T-helper 1 cell treated with Interleukin-12 subunit alpha and Interleukin-12 subunit beta and Interleukin-4 antibody, amounts not matched to agents 30 ng/mL and 1 ng/mL, for 36 hours (primary cell): ENCODE data around the gene PRIM2. TPM values are rescaled to one million over a fixed set of nuclear protein-coding genes. Genes with fewer than 3 reads are reported as not detected.
"Not testable (repeated sequence)": the region's sequence is repeated elsewhere in the genome, so short reads cannot be mapped to it uniquely, and the experiment has no call there.

ENCODE experiments used
- intact Hi-C: fragments of 100-400 bp; cut with micrococcal nuclease; formaldehyde crosslinking; loops from one replicate; pipeline ENCODE4 v1.15.1; 2024
- total RNA-seq: library from RNA; stranded (reverse); gene quantifications from 2 replicates; pipeline ENCODE4 v1.2.3, GENCODE V29; 2022

Gene PRIM2
- total RNA-seq, 1 donor from 2014 or later, result 34.9 TPM

- intact Hi-C loops, result not testable (repeated sequence)
Measured at GRCh38 chr6:57500368-57501021, 183.1 kb downstream of the PRIM2 start.

GRCh38 chr6:57502387-57502786 lies 185.0 kb downstream of the PRIM2 start:
- intact Hi-C loops, result not testable (repeated sequence)

GRCh38 chr6:57505251-57505650 lies 187.8 kb downstream of the PRIM2 start:
- intact Hi-C loops, result not testable (repeated sequence)

- intact Hi-C loops, result not testable (repeated sequence)
Measured at GRCh38 chr6:57510390-57510789, 193.0 kb downstream of the PRIM2 start.

- intact Hi-C loops, result not testable (repeated sequence)
Measured at GRCh38 chr6:57515171-57515570, 197.7 kb downstream of the PRIM2 start.

- intact Hi-C loops, result not testable (repeated sequence)
Measured at GRCh38 chr6:57515845-57516244, 198.4 kb downstream of the PRIM2 start.

- intact Hi-C loops, result not testable (repeated sequence)
Measured at GRCh38 chr6:57516776-57517175, 199.3 kb downstream of the PRIM2 start.

- intact Hi-C loops, result not testable (repeated sequence)
Measured at GRCh38 chr6:57519198-57519597, 201.8 kb downstream of the PRIM2 start.

GRCh38 chr6:57521085-57521484 lies 203.7 kb downstream of the PRIM2 start:
- intact Hi-C loops, result not testable (repeated sequence)

GRCh38 chr6:57523221-57523620 lies 205.8 kb downstream of the PRIM2 start:
- intact Hi-C loops, result not testable (repeated sequence)

- intact Hi-C loops, result not testable (repeated sequence)
Measured at GRCh38 chr6:57529755-57530154, 212.3 kb downstream of the PRIM2 start.

GRCh38 chr6:57532660-57533059 lies 215.2 kb downstream of the PRIM2 start:
- intact Hi-C loops, result not testable (repeated sequence)

- intact Hi-C loops, result not testable (repeated sequence)
Measured at GRCh38 chr6:57535121-57535520, 217.7 kb downstream of the PRIM2 start.

- intact Hi-C loops, result not testable (repeated sequence)
Measured at GRCh38 chr6:57535994-57536393, 218.6 kb downstream of the PRIM2 start.

- intact Hi-C loops, result not testable (repeated sequence)
Measured at GRCh38 chr6:57537916-57538315, 220.5 kb downstream of the PRIM2 start.

- intact Hi-C loops, result not testable (repeated sequence)
Measured at GRCh38 chr6:57551961-57552360, 234.5 kb downstream of the PRIM2 start.

- intact Hi-C loops, result not testable (repeated sequence)
Measured at GRCh38 chr6:57557855-57558254, 240.4 kb downstream of the PRIM2 start.

- intact Hi-C loops, result not testable (repeated sequence)
Measured at GRCh38 chr6:57559170-57559569, 241.7 kb downstream of the PRIM2 start.

GRCh38 chr6:57562233-57562632 lies 244.8 kb downstream of the PRIM2 start:
- intact Hi-C loops, result not testable (repeated sequence)

GRCh38 chr6:57572119-57572518 lies 254.7 kb downstream of the PRIM2 start:
- intact Hi-C loops, result not testable (repeated sequence)

- intact Hi-C loops, result not testable (repeated sequence)
Measured at GRCh38 chr6:57572844-57573243, 255.4 kb downstream of the PRIM2 start.

GRCh38 chr6:57577023-57577422 lies 259.6 kb downstream of the PRIM2 start:
- intact Hi-C loops, result not testable (repeated sequence)

GRCh38 chr6:57579489-57579888 lies 262.1 kb downstream of the PRIM2 start:
- intact Hi-C loops, result not testable (repeated sequence)
